Measurements from ENCODE around the gene ZFHX3. TPM values are rescaled to one million over a fixed set of nuclear protein-coding genes. Genes with fewer than 3 reads are reported as not detected.

Gene ZFHX3
- total RNA-seq, 1 experiment from 2014 or later, result 21.8 TPM

DNA sequence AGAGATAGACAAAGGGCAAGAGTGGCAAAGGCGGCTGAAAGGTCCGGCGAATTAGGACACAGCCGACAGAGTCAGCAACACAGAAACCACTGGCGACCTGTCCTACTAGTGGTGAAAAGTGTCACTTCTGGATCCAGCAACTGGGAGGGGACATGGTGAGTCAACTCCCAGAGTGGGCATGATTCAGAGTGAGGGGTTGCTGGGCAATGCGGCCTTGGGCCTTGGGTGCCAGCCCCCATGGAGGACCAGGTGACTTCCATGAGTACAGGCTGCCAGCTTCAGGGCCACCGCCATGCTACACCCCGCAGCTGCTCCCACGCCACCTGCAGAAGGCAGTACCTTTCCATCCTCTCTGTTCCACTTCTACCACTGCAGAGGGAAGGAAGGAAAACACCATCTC lies 110.6 kb downstream of the ZFHX3 start:
- CTCF ChIA-PET, result interaction anchor here (0.6 to 1.0 kb wide), 3 partner anchors 46 to 121 kb away, joined by 3 to 5 read pairs (median 3); no protein-coding TSS in a partner anchor
- Histone ChIP-seq H3K9me3 (ENCODE audit: low read depth, low read length, poor library complexity, severe bottlenecking) (no peaks in the 10 kb centered on the region), H3K4me3 (ENCODE audit: low read depth, low read length, poor library complexity, severe bottlenecking) (no peak overlapping the region), H3K4me1 (ENCODE audit: insufficient read depth, low read length, poor library complexity, severe bottlenecking) (peaks cover 46% of the 10 kb centered on the region), H3K36me3 (ENCODE audit: insufficient read depth, low read length, poor library complexity, severe bottlenecking) (no peaks in the 10 kb centered on the region), H3K27ac (ENCODE audit: low read depth, low read length, poor library complexity, severe bottlenecking) (peak overlapping the region; percentile 14), H3K27me3 (replicated peaks; ENCODE audit: insufficient read depth, low read depth, low read length, poor library complexity) (no peaks in the 10 kb centered on the region)
- DNase-seq (ENCODE audit: low spot score), result no peak
- intact Hi-C loops (cut with micrococcal nuclease; ENCODE audit: unreplicated experiment), result loop anchor here (10.0 kb wide), 1 partner anchor 117 kb away; no protein-coding TSS in a partner anchor
- BruUV-seq (replicated peaks), result no TSS peak
- POLR2A ChIA-PET (ENCODE audit: low non-redundant PET), result no interaction called here
- TF ChIP-seq, protein P1, sequence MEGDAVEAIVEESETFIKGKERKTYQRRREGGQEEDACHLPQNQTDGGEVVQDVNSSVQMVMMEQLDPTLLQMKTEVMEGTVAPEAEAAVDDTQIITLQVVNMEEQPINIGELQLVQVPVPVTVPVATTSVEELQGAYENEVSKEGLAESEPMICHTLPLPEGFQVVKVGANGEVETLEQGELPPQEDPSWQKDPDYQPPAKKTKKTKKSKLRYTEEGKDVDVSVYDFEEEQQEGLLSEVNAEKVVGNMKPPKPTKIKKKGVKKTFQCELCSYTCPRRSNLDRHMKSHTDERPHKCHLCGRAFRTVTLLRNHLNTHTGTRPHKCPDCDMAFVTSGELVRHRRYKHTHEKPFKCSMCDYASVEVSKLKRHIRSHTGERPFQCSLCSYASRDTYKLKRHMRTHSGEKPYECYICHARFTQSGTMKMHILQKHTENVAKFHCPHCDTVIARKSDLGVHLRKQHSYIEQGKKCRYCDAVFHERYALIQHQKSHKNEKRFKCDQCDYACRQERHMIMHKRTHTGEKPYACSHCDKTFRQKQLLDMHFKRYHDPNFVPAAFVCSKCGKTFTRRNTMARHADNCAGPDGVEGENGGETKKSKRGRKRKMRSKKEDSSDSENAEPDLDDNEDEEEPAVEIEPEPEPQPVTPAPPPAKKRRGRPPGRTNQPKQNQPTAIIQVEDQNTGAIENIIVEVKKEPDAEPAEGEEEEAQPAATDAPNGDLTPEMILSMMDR (conservative IDR thresholded peaks at IDR 0.05; ENCODE audit: low read depth, low read length), result no peak
- no peak for TF ChIP-seq EZH2 (IDR thresholded peaks at IDR 0.05; ENCODE audit: borderline replicate concordance, low read depth, low read length, poor library complexity, severe bottlenecking)

DNA sequence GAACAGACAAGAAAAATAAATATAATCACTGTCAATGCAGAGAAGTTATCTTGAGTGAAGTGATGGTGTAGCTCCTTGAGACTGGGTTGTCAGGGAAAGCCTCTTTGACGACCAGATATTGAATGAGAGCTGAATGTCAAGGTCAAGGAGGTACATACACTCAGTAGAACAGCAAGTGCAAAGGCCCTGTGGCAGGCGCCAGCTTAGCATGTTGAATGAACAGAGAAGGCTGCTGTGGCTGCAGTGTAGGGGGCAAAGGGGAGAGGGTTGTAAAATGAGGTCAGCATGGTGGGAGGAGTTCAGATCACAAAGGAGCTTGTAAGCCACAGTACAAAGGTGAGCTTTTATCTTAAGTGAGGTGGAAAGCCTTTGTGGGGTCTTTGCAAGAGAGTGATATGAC lies 111.5 kb downstream of the ZFHX3 start:
- intact Hi-C loops (cut with micrococcal nuclease; ENCODE audit: unreplicated experiment), result loop anchor here (10.0 kb wide), 1 partner anchor 118 kb away; no protein-coding TSS in a partner anchor
- H3K4me3 ChIP-seq (ENCODE audit: low read depth, low read length, poor library complexity, severe bottlenecking), result no peak overlapping the region
- no peaks in the 10 kb centered on the region for H3K36me3 ChIP-seq (ENCODE audit: insufficient read depth, low read length, poor library complexity, severe bottlenecking)
- H3K4me1 ChIP-seq (ENCODE audit: insufficient read depth, low read length, poor library complexity, severe bottlenecking), result peaks cover 55% of the 10 kb centered on the region
- H3K27me3 ChIP-seq (replicated peaks; ENCODE audit: insufficient read depth, low read depth, low read length, poor library complexity), result no peaks in the 10 kb centered on the region
- no TSS peak for BruUV-seq (replicated peaks)
- ChIA-PET POLR2A (ENCODE audit: low non-redundant PET) (no interaction called here), CTCF (interaction anchor here (0.6 kb wide), 1 partner anchor 104 kb away, joined by 4 read pairs; no protein-coding TSS in a partner anchor)
- H3K9me3 ChIP-seq (ENCODE audit: low read depth, low read length, poor library complexity, severe bottlenecking), result no peaks in the 10 kb centered on the region
- H3K27ac ChIP-seq (ENCODE audit: low read depth, low read length, poor library complexity, severe bottlenecking), result no peak overlapping the region
- DNase-seq (ENCODE audit: low spot score), result no peak
- TF ChIP-seq EZH2 (IDR thresholded peaks at IDR 0.05; ENCODE audit: borderline replicate concordance, low read depth, low read length, poor library complexity, severe bottlenecking), result no peak
- TF ChIP-seq, protein P1 (conservative IDR thresholded peaks at IDR 0.05; ENCODE audit: low read depth, low read length), result no peak

DNA sequence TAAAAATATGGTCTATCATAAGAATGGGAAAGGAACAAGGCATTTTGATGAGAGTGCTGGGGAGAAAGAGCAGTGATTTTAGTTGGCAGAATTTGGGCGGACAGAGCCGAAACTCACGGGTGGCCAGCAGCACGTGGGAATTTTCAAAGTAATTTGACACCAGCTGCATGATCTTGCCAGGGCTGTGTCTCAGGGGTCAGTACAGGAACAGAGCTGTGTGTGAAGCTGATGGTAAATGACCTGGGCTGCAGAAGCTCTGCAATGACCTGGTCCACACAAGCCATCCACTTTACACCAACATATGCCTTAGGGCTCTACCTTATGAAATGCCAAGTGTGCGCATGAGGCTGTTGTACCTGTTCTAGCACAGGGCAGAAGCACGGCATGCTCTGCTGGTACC lies 112.0 kb downstream of the ZFHX3 start:
- H3K4me3 ChIP-seq (ENCODE audit: low read depth, low read length, poor library complexity, severe bottlenecking), result no peak overlapping the region
- POLR2A ChIA-PET (ENCODE audit: low non-redundant PET), result no interaction called here
- TF ChIP-seq, protein P1 (conservative IDR thresholded peaks at IDR 0.05; ENCODE audit: low read depth, low read length), result no peak
- intact Hi-C loops (cut with micrococcal nuclease; ENCODE audit: unreplicated experiment), result loop anchor here (10.0 kb wide), 1 partner anchor 119 kb away; no protein-coding TSS in a partner anchor
- H3K9me3 ChIP-seq (ENCODE audit: low read depth, low read length, poor library complexity, severe bottlenecking), result no peaks in the 10 kb centered on the region
- H3K27me3 ChIP-seq (replicated peaks; ENCODE audit: insufficient read depth, low read depth, low read length, poor library complexity), result no peaks in the 10 kb centered on the region
- no TSS peak for BruUV-seq (replicated peaks)
- no peaks in the 10 kb centered on the region for H3K36me3 ChIP-seq (ENCODE audit: insufficient read depth, low read length, poor library complexity, severe bottlenecking)
- CTCF ChIA-PET, result interaction anchor here (0.6 kb wide), 1 partner anchor 103 kb away, joined by 4 read pairs; no protein-coding TSS in a partner anchor
- no peak for DNase-seq (ENCODE audit: low spot score)
- H3K27ac ChIP-seq (ENCODE audit: low read depth, low read length, poor library complexity, severe bottlenecking), result no peak overlapping the region
- H3K4me1 ChIP-seq (ENCODE audit: insufficient read depth, low read length, poor library complexity, severe bottlenecking), result peaks cover 58% of the 10 kb centered on the region

Measured in A673 (cell line).